HepG2 (cell line): ENCODE results near the gene MFAP4. TPM values are rescaled to one million over a fixed set of nuclear protein-coding genes. Genes with fewer than 3 reads are reported as not detected.

Experiments used
- ATAC-seq: fragments of 200-7000 bp; cut with Tn5 transposase; 3 replicates; pipeline ENCODE4 v1.9.1; 2020; ENCODE audit warnings: mild to moderate bottlenecking, moderate library complexity
- BruUV-seq: library from RNA; stranded (reverse); fragments of 400-500 nt; replicated peaks from 2 replicates; lab custom pipeline; 2021; lab: Mats Ljungman, UMichigan
- CTCF ChIA-PET: fragments of 300-600 bp; formaldehyde crosslinking; extraction: SDS; loops from one replicate; lab custom pipeline; 2021; ENCODE audit warnings: low total read pairs, inconsistent platforms, low intra/inter-chr PET ratio; lab: Yijun Ruan, JAX
- POLR2A ChIA-PET: fragments of 350-600 bp; sonication (Branson Sonifier 250); formaldehyde crosslinking; loops from one replicate; lab custom pipeline; 2020; ENCODE audit warnings: antibody characterized with exemption, inconsistent platforms; lab: Yijun Ruan, JAX
- DNase-seq: peaks from one replicate; pipeline ENCODE4 v3.0.0-alpha.2; 2015; ENCODE audit warnings: low spot score
- FAIRE-seq: peaks from 3 replicates; lab custom pipeline; 2011; peaks lifted over from hg19 to GRCh38; lab: Jason Lieb, UNC
- H2AFZ ChIP-seq: one replicate; pipeline ENCODE4 v1.6.1; 2011; ENCODE audit warnings: low read length, inconsistent platforms
- H3K27ac ChIP-seq: fragments of 300-600 bp; 3 replicates; pipeline ENCODE4 v1.8.0; 2011; ENCODE audit warnings: mixed run types, mild to moderate bottlenecking, mixed read lengths, low read length, inconsistent platforms; ENCODE audit not compliant: insufficient read depth; ENCODE audit errors: extremely low read length
- H3K27me3 ChIP-seq, 2 experiments: fragments of 200-600 bp in 1 of 2; 2 replicates in 1 of 2; 3 replicates in 1 of 2; pipeline versions ENCODE4 v1.6.0 to v1.8.0; 2011; ENCODE audit warnings: low read length in 2 of 2, mild to moderate bottlenecking in 2 of 2, moderate library complexity in 2 of 2, inconsistent platforms in 1 of 2; ENCODE audit not compliant: insufficient read depth in 2 of 2, control insufficient read depth in 1 of 2
- H3K36me3 ChIP-seq, 2 experiments: fragments of 200-600 bp in 1 of 2; replicated peaks in 1 of 2; 2 replicates in 1 of 2; 3 replicates in 1 of 2; pipeline versions ENCODE4 v1.5.1 to v1.8.0; 2011; ENCODE audit warnings: low read length in 2 of 2, inconsistent platforms in 1 of 2; ENCODE audit not compliant: insufficient read depth in 2 of 2, control insufficient read depth in 1 of 2
- H3K4me1 ChIP-seq: 2 replicates; pipeline ENCODE4 v1.5.1; 2012; ENCODE audit warnings: low read length, inconsistent platforms; ENCODE audit not compliant: insufficient read depth
- H3K4me2 ChIP-seq: 2 replicates; pipeline ENCODE4 v1.6.0; 2011; ENCODE audit warnings: low read depth, low read length, inconsistent platforms
- H3K4me3 ChIP-seq, 3 experiments: fragments of 200-600 bp in 1 of 3; sonication (generic), shearing (Covaris generic) in 1 of 3; replicated peaks in 1 of 3; 2 replicates each; pipeline ENCODE4 v1.5.1; 2011 to 2016; ENCODE audit warnings: low read length in 3 of 3, inconsistent platforms in 2 of 3, low read depth in 2 of 3, mild to moderate bottlenecking in 2 of 3, control low read depth in 1 of 3, mixed read lengths in 1 of 3; ENCODE audit not compliant: insufficient read depth in 1 of 3
- H3K79me2 ChIP-seq: one replicate; pipeline ENCODE4 v1.6.1; 2011; ENCODE audit warnings: low read length, inconsistent platforms; ENCODE audit not compliant: insufficient read depth
- H3K9ac ChIP-seq: 2 replicates; pipeline ENCODE4 v1.6.0; 2011; ENCODE audit warnings: mild to moderate bottlenecking, low read depth, low read length, inconsistent platforms; ENCODE audit not compliant: insufficient read depth
- H3K9me3 ChIP-seq: 2 replicates; pipeline ENCODE4 v1.5.1; 2012; ENCODE audit warnings: mild to moderate bottlenecking, low read length
- H4K20me1 ChIP-seq: 2 replicates; pipeline ENCODE4 v1.6.0; 2011; ENCODE audit warnings: inconsistent platforms, mild to moderate bottlenecking, low read length, moderate library complexity; ENCODE audit not compliant: insufficient read depth
- ATF7-NPFF ChIP-seq: sonication (generic); formaldehyde crosslinking; IDR thresholded peaks from 2 replicates; pipeline ENCODE4 v1.8.1; 2023; ENCODE audit warnings: mild to moderate bottlenecking, low read depth, missing genetic modification reagents, moderate library complexity
- EED ChIP-seq: sonication (generic); formaldehyde crosslinking; IDR thresholded peaks from 2 replicates; pipeline ENCODE4 v1.5.0; 2020; ENCODE audit warnings: mild to moderate bottlenecking, missing genetic modification reagents
- HDAC6 ChIP-seq: fragments of 200-600 bp; sonication (generic); IDR thresholded peaks from 2 replicates; pipeline ENCODE4 v1.7.0; 2017; ENCODE audit warnings: mild to moderate bottlenecking, antibody characterized with exemption, low read length, low read depth
- HOXD1 ChIP-seq: sonication (generic); formaldehyde crosslinking; IDR thresholded peaks from 2 replicates; pipeline ENCODE4 v1.5.0; 2020; ENCODE audit warnings: missing genetic modification reagents
- KDM6A ChIP-seq: IDR thresholded peaks from 2 replicates; pipeline ENCODE4 v1.6.1; 2016; ENCODE audit warnings: low read depth
- TBL1XR1 ChIP-seq: fragments of 150-350 bp; IDR thresholded peaks from 2 replicates; pipeline ENCODE4 v1.6.1; 2014; ENCODE audit warnings: borderline replicate concordance, low read length; ENCODE audit not compliant: partially characterized antibody
- TIGD3 ChIP-seq: sonication (generic); formaldehyde crosslinking; IDR thresholded peaks from 2 replicates; pipeline ENCODE4 v1.5.1; 2020; ENCODE audit warnings: mild to moderate bottlenecking, missing genetic modification reagents, borderline replicate concordance
- ZBTB20 ChIP-seq: sonication (generic); formaldehyde crosslinking; IDR thresholded peaks from 2 replicates; pipeline ENCODE4 v1.8.1; 2023; ENCODE audit warnings: missing genetic modification reagents, low read depth, mild to moderate bottlenecking, borderline replicate concordance
- ZBTB7B ChIP-seq: sonication (generic); formaldehyde crosslinking; IDR thresholded peaks from 2 replicates; pipeline ENCODE4 v1.4.0; 2020; ENCODE audit warnings: missing genetic modification reagents
- ZNF264 ChIP-seq: sonication (generic); formaldehyde crosslinking; IDR thresholded peaks from 2 replicates; pipeline ENCODE4 v1.4.0; 2020; ENCODE audit warnings: missing genetic modification reagents
- ZNF691 ChIP-seq: sonication (generic); formaldehyde crosslinking; IDR thresholded peaks from 2 replicates; pipeline ENCODE4 v1.4.0; 2020; ENCODE audit warnings: missing genetic modification reagents, low read depth, mild to moderate bottlenecking, borderline replicate concordance
- ZSCAN29 ChIP-seq: sonication (generic); formaldehyde crosslinking; conservative IDR thresholded peaks from 2 replicates; pipeline ENCODE4 v1.4.0; 2020; ENCODE audit warnings: mild to moderate bottlenecking, missing genetic modification reagents
- WGBS: methylation state at CpG from one replicate; pipeline ENCODE4 v1.1.6; 2017; ENCODE audit warnings: low lambda C conversion rate; 5-methylcytosine and 5-hydroxymethylcytosine counted together
- in situ Hi-C: cut with HindIII; loops from 2 replicates; pipeline ENCODE4 v1.10.0; 2017; ENCODE audit warnings: low pct_unique_long_range_greater_than_20kb; ENCODE audit not compliant: extremely low pct_ligation_motif_present
- intact Hi-C: fragments of 100-400 bp; cut with micrococcal nuclease; formaldehyde crosslinking; loops from one replicate; pipeline ENCODE4 v1.10.0; 2022; ENCODE audit not compliant: unreplicated experiment
- polyA plus RNA-seq, 8 experiments: library from polyadenylated mRNA; depleted of rRNA in 3 of 8; stranded (reverse) in 7 of 8; unstranded in 1 of 8; fragments of >200 nt; fragmentation: Illumina TruSeq in 4 of 8; extraction: Trizol in 4 of 8; gene quantifications; 2 replicates each; pipeline versions ENCODE4 v1.2.1 to v1.2.3, GENCODE V29; 2011 to 2016; ENCODE audit warnings: low read depth in 4 of 8, missing spikeins in 1 of 8, mixed read lengths in 1 of 8; ENCODE audit not compliant: insufficient read depth in 1 of 8
- total RNA-seq, 5 experiments: library from RNA; depleted of rRNA; stranded (reverse); fragments of >200 nt; fragmentation: Illumina TruSeq; extraction: Trizol; gene quantifications; 2 replicates each; pipeline ENCODE4 v1.2.3, GENCODE V29; 2016; ENCODE audit warnings: low read depth in 1 of 5
- TF ChIP-seq, protein P1 (sequence below): sonication (generic); formaldehyde crosslinking; IDR thresholded peaks from 2 replicates; pipeline ENCODE4 v1.4.0; 2020; ENCODE audit warnings: mild to moderate bottlenecking, missing genetic modification reagents

The MFAP4 gene
- total and polyA plus RNA-seq, 2 of the 13 experiments (the other 11 are each of a cell fraction or from before 2014, with no cell fraction given): 0.08 TPM; not detected in 1

DNA sequence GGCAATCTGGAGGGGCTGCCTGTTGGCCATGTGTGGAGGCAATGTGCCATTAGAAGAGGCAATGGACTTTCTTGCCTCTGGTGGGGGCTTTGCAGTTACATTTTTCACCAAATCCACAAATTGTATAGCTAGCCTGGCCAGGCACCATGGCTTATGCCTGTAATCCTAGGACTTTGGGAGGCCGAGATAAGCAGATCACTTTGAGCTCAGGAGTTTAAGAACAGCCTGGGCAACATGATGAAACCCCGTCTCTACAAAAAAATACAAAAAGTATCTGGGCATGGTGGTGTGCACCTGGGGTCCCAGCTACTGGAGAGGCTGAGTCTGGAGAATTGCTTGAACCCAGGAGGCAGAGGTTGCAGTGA, 21.3 kb upstream of the MFAP4 start:
- Histone ChIP-seq H3K27me3 (peaks cover 12 to 29% of the 10 kb centered on the region in 2 experiments), H3K36me3 (no peaks in the 10 kb centered on the region), H3K4me2 (no peak overlapping the region), H3K9ac (no peak overlapping the region), H2AFZ (no peak overlapping the region), H3K79me2 (no peaks in the 10 kb centered on the region), H4K20me1 (no peaks in the 10 kb centered on the region), H3K9me3 (no peaks in the 10 kb centered on the region), H3K4me1 (no peaks in the 10 kb centered on the region), H3K27ac (no peak overlapping the region), H3K4me3 (no peak overlapping the region)
- DNase-seq (no peak), FAIRE-seq (no peak), ATAC-seq (no peak)
- no TSS peak for BruUV-seq
- CTCF ChIA-PET: no interaction called here
- intact Hi-C loops (no loop called here), in situ Hi-C loops (no loop called here)
- TF ChIP-seq ZBTB20 (CRISPR knock-in tag) (no peak), EED (CRISPR knock-in tag) (no peak), TBL1XR1 (no peak), ATF7-NPFF (CRISPR knock-in tag) (no peak), ZNF691 (CRISPR knock-in tag) (no peak), KDM6A (CRISPR knock-in tag) (no peak), TIGD3 (CRISPR knock-in tag) (no peak), ZNF264 (CRISPR knock-in tag) (no peak), ZSCAN29 (CRISPR knock-in tag) (no peak), HDAC6 (no peak), ZBTB7B (no peak), HOXD1 (CRISPR knock-in tag) (no peak)
- TF ChIP-seq, protein P1, sequence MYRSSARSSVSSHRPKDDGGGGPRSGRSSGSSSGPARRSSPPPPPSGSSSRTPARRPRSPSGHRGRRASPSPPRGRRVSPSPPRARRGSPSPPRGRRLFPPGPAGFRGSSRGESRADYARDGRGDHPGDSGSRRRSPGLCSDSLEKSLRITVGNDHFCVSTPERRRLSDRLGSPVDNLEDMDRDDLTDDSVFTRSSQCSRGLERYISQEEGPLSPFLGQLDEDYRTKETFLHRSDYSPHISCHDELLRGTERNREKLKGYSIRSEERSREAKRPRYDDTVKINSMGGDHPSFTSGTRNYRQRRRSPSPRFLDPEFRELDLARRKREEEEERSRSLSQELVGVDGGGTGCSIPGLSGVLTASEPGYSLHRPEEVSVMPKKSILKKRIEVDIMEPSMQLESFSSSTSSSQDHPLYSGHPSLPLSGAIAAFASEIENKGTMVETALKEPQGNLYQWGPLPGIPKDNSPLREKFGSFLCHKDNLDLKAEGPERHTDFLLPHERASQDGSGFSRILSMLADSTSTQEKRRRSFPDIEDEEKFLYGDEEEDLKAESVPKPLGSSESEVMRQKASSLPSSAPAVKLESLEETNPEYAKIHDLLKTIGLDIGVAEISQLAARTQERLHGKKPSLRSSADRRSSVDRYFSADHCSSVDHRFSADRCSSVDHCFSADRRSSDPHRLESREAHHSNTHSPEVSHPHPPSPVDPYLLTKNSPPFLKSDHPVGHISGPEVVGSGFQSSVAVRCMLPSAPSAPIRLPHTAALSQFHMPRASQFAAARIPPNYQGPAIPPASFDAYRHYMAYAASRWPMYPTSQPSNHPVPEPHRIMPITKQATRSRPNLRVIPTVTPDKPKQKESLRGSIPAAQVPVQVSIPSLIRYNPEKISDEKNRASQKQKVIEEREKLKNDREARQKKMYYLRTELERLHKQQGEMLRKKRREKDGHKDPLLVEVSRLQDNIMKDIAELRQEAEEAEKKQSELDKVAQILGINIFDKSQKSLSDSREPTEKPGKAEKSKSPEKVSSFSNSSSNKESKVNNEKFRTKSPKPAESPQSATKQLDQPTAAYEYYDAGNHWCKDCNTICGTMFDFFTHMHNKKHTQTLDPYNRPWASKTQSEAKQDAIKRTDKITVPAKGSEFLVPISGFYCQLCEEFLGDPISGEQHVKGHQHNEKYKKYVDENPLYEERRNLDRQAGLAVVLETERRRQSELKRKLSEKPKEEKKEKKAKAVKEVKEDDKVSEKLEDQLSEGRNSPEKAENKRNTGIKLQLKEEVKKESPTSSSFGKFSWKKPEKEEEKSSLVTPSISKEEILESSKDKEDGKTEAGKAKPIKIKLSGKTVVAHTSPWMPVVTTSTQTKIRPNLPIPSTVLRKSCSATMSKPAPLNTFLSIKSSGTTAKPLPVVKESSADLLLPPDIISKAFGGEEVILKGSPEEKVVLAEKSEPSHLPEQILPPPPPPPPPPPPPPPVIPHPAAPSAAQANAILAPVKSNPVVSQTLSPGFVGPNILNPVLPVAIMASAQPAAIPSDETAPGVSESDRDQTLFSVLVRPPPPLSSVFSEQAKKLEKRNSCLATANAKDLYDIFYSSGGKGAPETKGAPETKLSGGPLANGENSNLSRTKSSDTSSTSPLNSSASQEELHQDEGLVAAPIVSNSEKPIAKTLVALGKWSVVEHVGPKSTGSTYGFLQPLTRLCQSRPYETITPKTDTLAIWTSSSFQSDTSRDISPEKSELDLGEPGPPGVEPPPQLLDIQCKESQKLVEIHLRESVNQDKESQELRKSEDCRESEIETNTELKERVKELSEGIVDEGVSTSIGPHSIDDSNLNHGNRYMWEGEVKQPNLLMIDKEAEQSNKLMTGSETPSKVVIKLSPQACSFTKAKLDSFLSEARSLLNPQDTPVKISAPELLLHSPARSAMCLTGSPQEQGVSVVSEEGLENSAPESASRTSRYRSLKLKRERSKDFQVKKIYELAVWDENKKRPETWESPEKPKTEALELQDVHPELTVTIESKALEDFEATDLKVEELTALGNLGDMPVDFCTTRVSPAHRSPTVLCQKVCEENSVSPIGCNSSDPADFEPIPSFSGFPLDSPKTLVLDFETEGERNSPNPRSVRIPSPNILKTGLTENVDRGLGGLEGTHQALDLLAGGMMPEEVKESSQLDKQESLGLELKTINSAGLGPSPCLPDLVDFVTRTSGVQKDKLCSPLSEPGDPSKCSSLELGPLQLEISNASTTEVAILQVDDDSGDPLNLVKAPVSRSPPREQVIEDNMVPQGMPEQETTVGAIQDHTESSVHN: no peak
- POLR2A ChIA-PET: no interaction called here
- WGBS: 40% methylated on average over 2 of the region's 2 CpGs
